GM12873 (cell line): Measurements from ENCODE around the gene SLC30A1.

Source experiments
- TF ChIP-seq, protein P1 (sequence below): IDR thresholded peaks from 2 replicates; pipeline ENCODE4 v1.5.1; 2012; ENCODE audit warnings: low read depth, mild to moderate bottlenecking, moderate library complexity, low read length, control low read depth; ENCODE audit not compliant: insufficient read depth; ENCODE audit errors: missing control alignments

The SLC30A1 gene

DNA sequence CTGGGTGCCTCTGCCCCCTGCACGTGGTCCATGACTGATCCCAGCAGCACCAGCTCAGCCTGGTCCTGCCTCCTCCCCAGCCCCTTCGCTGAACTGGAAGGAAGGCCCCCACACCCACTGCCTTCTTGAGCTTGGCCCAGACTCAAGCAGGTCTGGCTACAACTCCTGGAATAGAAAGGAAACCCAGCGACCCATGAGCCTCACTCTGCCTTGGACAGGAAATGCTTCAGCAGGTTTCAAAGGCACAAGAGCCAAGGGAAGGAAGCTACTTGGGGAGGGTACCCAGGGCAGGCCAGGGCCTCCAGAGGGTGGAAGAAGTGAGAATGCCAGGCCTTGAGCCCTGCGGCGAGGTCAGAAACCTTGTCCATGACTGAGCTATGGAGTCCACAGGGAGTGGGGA is 51.1 kb downstream of the SLC30A1 start:
- TF ChIP-seq, protein P1, sequence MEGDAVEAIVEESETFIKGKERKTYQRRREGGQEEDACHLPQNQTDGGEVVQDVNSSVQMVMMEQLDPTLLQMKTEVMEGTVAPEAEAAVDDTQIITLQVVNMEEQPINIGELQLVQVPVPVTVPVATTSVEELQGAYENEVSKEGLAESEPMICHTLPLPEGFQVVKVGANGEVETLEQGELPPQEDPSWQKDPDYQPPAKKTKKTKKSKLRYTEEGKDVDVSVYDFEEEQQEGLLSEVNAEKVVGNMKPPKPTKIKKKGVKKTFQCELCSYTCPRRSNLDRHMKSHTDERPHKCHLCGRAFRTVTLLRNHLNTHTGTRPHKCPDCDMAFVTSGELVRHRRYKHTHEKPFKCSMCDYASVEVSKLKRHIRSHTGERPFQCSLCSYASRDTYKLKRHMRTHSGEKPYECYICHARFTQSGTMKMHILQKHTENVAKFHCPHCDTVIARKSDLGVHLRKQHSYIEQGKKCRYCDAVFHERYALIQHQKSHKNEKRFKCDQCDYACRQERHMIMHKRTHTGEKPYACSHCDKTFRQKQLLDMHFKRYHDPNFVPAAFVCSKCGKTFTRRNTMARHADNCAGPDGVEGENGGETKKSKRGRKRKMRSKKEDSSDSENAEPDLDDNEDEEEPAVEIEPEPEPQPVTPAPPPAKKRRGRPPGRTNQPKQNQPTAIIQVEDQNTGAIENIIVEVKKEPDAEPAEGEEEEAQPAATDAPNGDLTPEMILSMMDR, result no peak

- TF ChIP-seq, protein P1, result no peak
Observed at GRCh38 chr1:211527006-211527405, 52.0 kb downstream of the SLC30A1 start.

DNA sequence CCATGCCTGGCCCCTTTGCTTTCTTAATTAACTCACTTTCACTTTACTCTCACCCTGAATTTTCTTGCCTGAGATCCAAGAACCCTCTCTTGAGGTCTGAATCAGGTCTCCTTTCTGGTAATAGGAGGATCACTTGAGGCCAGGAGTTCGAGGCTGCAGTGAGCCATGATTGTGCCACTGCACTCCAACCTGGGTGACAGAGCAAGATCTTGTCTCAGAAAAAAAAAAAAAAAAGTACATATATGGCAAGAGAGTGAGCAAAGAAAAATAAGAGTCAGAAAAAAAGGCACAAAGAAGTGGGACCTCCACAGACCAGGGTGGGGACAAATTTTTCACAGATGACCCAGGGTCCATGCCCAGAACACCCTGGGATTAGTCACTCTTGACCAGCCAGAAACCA is 52.9 kb downstream of the SLC30A1 start:
- TF ChIP-seq, protein P1, result no peak

DNA sequence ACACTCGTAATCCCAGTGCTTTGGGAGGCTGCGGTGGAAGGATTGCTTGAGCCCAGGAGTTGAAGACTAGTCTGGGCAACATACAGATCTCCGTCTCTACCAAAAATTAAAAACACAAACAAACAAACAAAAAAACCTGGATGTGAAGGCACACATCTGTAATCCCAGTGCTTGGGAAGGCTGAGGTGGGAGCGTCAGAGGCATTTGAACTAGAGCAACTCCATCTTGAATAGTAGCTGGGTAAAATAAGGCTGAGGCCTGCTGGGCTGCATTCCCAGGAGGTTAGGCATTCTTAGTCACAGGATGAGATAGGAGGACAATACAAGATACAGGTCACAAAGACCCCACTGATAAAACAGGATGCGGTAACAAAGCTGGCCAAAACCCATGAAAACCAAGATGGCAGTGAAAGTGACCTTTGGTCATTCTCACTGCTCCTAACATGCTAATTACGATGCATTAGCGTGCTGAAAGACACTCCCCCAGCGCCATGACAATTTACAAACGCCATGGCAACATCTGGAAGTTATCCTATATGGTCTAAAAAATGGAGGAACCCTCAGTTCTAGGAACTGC is 53.8 kb downstream of the SLC30A1 start:
- TF ChIP-seq, protein P1, result no peak

- TF ChIP-seq, protein P1, result no peak
Observed at GRCh38 chr1:211524521-211524920, 54.4 kb downstream of the SLC30A1 start.

DNA sequence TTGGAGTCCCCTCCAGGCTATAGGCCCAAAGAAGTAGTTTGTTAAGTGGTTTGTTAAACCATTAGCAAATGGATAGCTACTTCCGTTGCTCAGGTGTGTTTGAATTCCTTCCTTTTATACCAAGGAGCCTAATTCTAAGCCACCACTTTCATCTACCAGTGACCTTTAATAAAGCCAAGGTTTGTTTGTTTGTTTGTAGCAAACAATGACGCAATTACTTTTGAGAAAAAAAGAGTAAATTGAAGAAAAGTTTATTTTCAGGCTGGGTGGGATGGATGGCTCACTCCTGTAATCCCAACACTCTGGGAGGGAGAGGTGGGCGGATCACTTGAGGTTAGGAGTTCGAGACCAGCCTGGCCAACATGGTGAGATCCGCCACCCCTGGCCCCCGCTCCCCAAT is 56.2 kb downstream of the SLC30A1 start:
- TF ChIP-seq, protein P1, result no peak
